Heart left ventricle (tissue), 13 donors: Measurements from ENCODE around the gene TMEM184C.

Source experiments
- POLR2A ChIP-seq, 2 donors: fragments of 450-650 bp; IDR thresholded peaks; one replicate each; pipeline ENCODE4 v1.6.1; 2017; ENCODE audit warnings: antibody characterized with exemption in 2 of 2, mild to moderate bottlenecking in 2 of 2, moderate library complexity in 2 of 2
- TF ChIP-seq, protein P1 (sequence below), 12 donors: fragments of 200-600 bp; sonication (generic) in 4 of 12; IDR thresholded peaks; one replicate each; pipeline versions ENCODE4 v1.5.0 to v1.8.0; 2018 to 2022; ENCODE audit warnings: antibody characterized with exemption in 12 of 12, mild to moderate bottlenecking in 5 of 12
- donor health status: ischemic (EF 13 %, LVEDD 7.1; RV severe dilation, severe dysfunction).
- donor health status: DM: no; HTN: yes; CAD: no.
- donor health status: DM: no; HTN: no; CAD: no.
- donor health status: ischemic (EF 25% LVEDD 6.9; RV normal size, moderate dysfunction).
- donor health status: ischemic (EF 25% LVEDD 5.7; RV mildly dilated, moderate dysfunction).
- donor health status: ischemic (EF 35%, LVEDD 5.7; RV mildly dilated, moderate dysfunction).
- donor health status: nonischemic (EF 11% LVEDD 7.7; RV severe dilation, severe dysfunction).
- donor health status: DM: yes; HTN: yes; CAD: no.
- donor health status: PGD.
- donor health status: ischemic (EF 29% LVEDD 5.4; RV normal size, mild dysfunction).
- donor health status: nonischemic (EF 23%, LVEDD 6.1; RV moderate dilation, normal function).

DNA sequence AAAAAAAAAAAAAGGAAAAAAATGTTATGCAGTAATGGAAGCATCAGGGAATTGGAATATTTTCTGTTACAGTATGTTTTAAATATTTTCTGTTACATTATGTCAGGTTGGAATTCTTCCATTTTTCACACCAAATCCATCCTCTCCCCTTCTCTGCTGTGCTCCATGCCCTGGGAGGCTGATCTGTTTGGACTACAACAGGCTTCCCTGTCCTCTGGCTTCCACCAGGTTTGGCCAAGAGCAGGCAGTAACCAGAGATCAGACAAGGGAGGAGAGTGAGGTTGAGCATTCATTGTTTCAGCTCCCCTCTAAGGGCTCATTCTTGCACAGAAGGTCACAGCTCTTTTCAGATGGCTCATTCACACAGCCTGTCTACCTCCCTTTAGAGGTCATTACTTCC lies 11.7 kb upstream of the TMEM184C start:
- no peak for TF ChIP-seq POLR2A (IDR thresholded peaks at IDR 0.05)
- TF ChIP-seq, protein P1, sequence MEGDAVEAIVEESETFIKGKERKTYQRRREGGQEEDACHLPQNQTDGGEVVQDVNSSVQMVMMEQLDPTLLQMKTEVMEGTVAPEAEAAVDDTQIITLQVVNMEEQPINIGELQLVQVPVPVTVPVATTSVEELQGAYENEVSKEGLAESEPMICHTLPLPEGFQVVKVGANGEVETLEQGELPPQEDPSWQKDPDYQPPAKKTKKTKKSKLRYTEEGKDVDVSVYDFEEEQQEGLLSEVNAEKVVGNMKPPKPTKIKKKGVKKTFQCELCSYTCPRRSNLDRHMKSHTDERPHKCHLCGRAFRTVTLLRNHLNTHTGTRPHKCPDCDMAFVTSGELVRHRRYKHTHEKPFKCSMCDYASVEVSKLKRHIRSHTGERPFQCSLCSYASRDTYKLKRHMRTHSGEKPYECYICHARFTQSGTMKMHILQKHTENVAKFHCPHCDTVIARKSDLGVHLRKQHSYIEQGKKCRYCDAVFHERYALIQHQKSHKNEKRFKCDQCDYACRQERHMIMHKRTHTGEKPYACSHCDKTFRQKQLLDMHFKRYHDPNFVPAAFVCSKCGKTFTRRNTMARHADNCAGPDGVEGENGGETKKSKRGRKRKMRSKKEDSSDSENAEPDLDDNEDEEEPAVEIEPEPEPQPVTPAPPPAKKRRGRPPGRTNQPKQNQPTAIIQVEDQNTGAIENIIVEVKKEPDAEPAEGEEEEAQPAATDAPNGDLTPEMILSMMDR (IDR thresholded peaks at IDR 0.05): no peak
